IPS-18a (cell line): ENCODE data around the gene WNT2B.

Experiments
- H3K27ac ChIP-seq: one replicate; pipeline ENCODE4 v1.5.1; 2013; ENCODE audit warnings: low read length
- H3K27me3 ChIP-seq: one replicate; pipeline ENCODE4 v1.6.1; 2013; ENCODE audit warnings: mild to moderate bottlenecking, low read length; ENCODE audit not compliant: control insufficient read depth, insufficient read depth
- H3K36me3 ChIP-seq: one replicate; pipeline ENCODE4 v1.6.1; 2013; ENCODE audit warnings: low read depth, low read length; ENCODE audit not compliant: control insufficient read depth
- H3K4me1 ChIP-seq: one replicate; pipeline ENCODE4 v1.6.1; 2013; ENCODE audit warnings: low read depth, low read length; ENCODE audit not compliant: control insufficient read depth
- H3K4me3 ChIP-seq: one replicate; pipeline ENCODE4 v1.5.1; 2013; ENCODE audit warnings: low read length
- H3K9ac ChIP-seq: one replicate; pipeline ENCODE4 v1.6.1; 2013; ENCODE audit warnings: mild to moderate bottlenecking, low read length, moderate library complexity
- H3K9me3 ChIP-seq: one replicate; pipeline ENCODE4 v1.6.1; 2013; ENCODE audit warnings: low read depth, low read length; ENCODE audit not compliant: control insufficient read depth

Gene WNT2B

DNA sequence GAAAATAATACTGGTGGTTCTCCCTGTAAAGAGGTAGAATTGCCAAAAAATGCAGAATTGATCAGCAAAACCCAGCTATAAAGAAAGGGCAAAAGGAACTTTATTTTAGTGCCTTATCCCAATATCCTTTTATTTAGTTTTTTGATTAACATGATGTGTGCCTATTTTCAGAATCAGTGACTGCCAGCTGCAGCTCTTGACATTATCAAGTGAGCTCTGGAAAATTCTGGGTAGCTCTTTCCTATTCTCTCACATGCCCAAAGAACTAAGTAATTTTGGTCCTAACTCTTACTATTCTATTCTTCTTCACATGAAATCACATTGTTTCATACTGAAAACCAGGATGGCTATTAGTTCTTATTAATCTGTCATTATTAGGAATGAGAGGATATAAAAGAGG, 22.1 kb downstream of the WNT2B start:
- H3K4me1 ChIP-seq, result peaks cover 5% of the 10 kb centered on the region
- H3K27ac ChIP-seq, result no peak overlapping the region
- H3K9me3 ChIP-seq, result no peaks in the 10 kb centered on the region
- no peaks in the 10 kb centered on the region for H3K36me3 ChIP-seq
- no peaks in the 10 kb centered on the region for H3K27me3 ChIP-seq
- H3K4me3 ChIP-seq, result no peak overlapping the region
- H3K9ac ChIP-seq, result no peak overlapping the region

DNA sequence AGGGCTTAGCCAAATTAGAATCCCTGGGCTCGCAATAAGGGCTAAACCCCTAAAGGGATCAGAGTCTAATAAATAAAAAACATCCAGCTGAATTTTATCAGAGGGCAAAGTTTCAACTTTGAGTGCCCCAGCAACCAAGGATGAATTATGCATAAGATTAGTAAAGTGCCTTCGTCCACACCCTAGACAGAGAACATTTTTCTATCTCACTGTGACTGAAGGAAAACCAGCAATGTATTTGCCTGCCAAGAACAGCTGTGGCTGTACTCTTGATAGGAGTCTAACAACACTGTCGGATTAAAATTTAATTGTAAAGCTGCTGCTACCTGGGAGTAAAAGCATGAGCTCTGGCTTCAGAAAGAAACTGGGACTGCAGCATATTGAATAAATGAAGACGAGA, 23.3 kb downstream of the WNT2B start:
- Histone ChIP-seq H3K9me3 (no peaks in the 10 kb centered on the region), H3K27me3 (no peaks in the 10 kb centered on the region), H3K27ac (no peak overlapping the region), H3K36me3 (no peaks in the 10 kb centered on the region), H3K9ac (no peak overlapping the region), H3K4me1 (peaks cover 5% of the 10 kb centered on the region), H3K4me3 (no peak overlapping the region)

DNA sequence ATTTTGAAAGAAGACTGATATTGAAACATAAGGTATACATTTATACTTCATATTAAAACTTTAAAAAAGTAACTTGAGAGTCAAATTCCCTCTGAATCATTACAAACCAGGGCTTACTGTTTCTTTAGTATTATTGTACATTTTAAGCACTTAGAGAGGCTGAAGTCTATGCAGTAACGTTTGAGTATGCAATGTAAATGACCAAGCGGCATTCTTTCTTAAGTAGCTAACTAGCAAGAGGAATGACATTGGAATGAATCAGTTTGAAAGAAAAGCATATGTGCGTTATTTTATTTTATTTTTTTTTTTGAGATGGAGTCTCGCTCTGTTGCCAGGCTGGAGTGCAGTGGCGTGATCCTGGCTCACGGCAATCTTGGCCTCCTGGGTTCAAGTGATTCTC, 24.3 kb downstream of the WNT2B start:
- Histone ChIP-seq H3K4me3 (no peak overlapping the region), H3K27me3 (no peaks in the 10 kb centered on the region), H3K36me3 (no peaks in the 10 kb centered on the region), H3K9me3 (no peaks in the 10 kb centered on the region), H3K9ac (no peak overlapping the region), H3K4me1 (no peaks in the 10 kb centered on the region), H3K27ac (no peak overlapping the region)

DNA sequence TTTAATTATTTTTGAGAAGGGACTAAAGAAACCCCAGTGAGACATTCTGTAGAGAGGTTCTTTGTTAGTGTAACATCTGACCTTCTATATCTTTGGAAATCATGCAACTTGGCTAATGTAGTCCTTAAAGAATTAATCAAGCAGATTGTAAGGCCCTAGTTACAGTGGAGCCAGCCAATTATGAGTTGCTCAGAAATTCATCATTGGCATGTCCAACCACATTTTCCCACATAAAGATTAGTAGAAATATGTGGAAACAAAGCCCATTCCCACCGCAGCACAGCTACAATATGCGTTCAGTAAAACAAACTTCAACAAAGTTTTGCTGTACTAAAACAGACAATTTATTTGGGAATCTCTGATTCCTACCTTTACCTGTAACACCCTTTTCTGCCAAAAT, 27.8 kb downstream of the WNT2B start:
- no peaks in the 10 kb centered on the region for H3K4me1 ChIP-seq
- no peak overlapping the region for H3K27ac ChIP-seq
- no peaks in the 10 kb centered on the region for H3K9me3 ChIP-seq
- H3K36me3 ChIP-seq, result peaks cover 8% of the 10 kb centered on the region
- no peaks in the 10 kb centered on the region for H3K27me3 ChIP-seq
- H3K4me3 ChIP-seq, result no peak overlapping the region
- no peak overlapping the region for H3K9ac ChIP-seq

DNA sequence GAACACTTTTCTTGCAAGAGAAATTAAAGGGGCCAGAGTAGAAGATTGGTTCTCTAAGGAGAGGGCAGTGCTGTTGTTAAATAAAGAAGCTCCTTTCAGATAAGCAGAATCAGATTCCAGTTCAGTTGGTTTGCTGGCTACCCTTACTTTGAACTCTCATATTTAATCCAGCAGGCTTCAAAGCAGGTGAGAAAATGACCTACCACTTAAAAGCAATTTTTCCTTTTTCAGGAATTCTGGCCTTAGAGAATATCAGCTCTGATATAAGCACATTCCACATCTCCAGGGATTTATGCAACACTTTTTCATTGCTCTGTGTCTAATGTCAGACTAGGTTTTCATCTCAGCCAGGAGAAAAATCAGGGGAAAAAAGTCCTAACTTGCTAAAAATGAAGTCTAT, 28.7 kb downstream of the WNT2B start:
- Histone ChIP-seq H3K36me3 (peaks cover 11% of the 10 kb centered on the region), H3K9ac (no peak overlapping the region), H3K9me3 (no peaks in the 10 kb centered on the region), H3K27ac (no peak overlapping the region), H3K4me1 (no peaks in the 10 kb centered on the region), H3K27me3 (no peaks in the 10 kb centered on the region), H3K4me3 (no peak overlapping the region)

DNA sequence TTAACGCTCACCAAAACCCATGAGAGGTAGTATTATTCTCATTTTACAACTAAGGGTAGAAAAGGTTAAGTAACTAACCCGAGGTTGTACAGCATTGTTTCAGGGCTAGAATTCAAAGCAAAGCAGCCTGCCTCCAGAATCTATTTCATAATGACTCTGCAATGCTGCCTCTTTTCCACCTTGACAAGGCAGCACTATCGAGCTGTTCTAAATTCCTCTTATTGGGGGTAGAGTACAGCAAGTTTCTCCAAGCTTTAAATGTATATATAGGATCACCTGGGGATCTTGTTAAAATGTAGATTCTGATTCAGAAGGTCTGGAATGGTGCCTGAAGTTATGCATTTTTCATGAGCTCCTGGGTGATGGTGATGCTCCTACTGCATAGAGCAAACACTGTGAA, 30.1 kb downstream of the WNT2B start:
- no peak overlapping the region for H3K9ac ChIP-seq
- H3K36me3 ChIP-seq, result peaks cover 11% of the 10 kb centered on the region
- H3K9me3 ChIP-seq, result no peaks in the 10 kb centered on the region
- no peaks in the 10 kb centered on the region for H3K4me1 ChIP-seq
- H3K27ac ChIP-seq, result no peak overlapping the region
- no peaks in the 10 kb centered on the region for H3K27me3 ChIP-seq
- no peak overlapping the region for H3K4me3 ChIP-seq

DNA sequence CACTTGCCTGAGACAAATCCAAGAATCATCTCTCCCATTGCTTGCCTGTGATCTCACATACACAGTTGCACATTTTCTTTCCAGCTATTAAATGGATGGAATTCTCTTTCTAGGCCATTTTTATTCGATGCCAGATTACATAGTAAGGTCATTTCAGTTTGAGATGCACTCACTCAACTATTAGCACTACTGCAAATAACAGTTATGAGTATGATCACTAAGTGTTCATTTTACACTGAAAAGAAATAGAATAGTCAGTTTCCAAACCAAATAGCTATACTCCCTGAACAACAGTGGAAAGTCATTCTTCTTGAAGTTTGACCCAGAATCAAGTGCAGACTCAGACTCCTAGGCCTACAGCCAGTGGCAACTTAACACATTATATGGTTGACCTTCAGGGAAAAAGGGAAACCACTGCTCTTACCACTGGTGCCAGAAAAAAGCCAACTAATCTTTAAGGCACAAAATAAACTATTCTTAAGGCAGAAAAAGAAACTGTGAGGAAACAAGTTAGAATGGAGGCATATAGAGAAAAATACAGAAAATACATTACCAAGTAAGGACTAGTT, 31.5 kb downstream of the WNT2B start:
- H3K4me3 ChIP-seq, result no peak overlapping the region
- no peaks in the 10 kb centered on the region for H3K9me3 ChIP-seq
- no peaks in the 10 kb centered on the region for H3K4me1 ChIP-seq
- no peak overlapping the region for H3K9ac ChIP-seq
- H3K27me3 ChIP-seq, result no peaks in the 10 kb centered on the region
- H3K36me3 ChIP-seq, result peaks cover 14% of the 10 kb centered on the region
- H3K27ac ChIP-seq, result no peak overlapping the region

DNA sequence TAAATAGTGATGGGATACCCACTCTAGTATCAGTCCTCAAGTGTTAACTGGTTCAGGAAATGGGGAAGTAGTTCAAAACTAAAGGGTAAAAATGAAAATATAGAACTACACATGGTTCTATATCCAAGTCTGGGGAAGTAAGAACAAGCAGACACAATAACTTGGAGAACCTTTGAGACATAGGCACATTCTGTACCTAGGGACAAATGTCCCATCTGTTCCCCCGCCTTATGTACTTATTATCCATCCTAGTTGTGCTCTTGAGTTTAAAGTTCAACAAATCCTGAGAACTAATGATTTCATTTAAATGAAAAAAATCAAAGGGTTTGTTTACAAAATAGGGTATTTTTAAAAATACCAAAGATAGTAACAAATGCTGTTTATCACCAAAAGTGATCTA, 32.5 kb downstream of the WNT2B start:
- Histone ChIP-seq H3K4me3 (no peak overlapping the region), H3K27me3 (no peaks in the 10 kb centered on the region), H3K9ac (no peak overlapping the region), H3K9me3 (no peaks in the 10 kb centered on the region), H3K4me1 (no peaks in the 10 kb centered on the region), H3K36me3 (peaks cover 17% of the 10 kb centered on the region), H3K27ac (no peak overlapping the region)

DNA sequence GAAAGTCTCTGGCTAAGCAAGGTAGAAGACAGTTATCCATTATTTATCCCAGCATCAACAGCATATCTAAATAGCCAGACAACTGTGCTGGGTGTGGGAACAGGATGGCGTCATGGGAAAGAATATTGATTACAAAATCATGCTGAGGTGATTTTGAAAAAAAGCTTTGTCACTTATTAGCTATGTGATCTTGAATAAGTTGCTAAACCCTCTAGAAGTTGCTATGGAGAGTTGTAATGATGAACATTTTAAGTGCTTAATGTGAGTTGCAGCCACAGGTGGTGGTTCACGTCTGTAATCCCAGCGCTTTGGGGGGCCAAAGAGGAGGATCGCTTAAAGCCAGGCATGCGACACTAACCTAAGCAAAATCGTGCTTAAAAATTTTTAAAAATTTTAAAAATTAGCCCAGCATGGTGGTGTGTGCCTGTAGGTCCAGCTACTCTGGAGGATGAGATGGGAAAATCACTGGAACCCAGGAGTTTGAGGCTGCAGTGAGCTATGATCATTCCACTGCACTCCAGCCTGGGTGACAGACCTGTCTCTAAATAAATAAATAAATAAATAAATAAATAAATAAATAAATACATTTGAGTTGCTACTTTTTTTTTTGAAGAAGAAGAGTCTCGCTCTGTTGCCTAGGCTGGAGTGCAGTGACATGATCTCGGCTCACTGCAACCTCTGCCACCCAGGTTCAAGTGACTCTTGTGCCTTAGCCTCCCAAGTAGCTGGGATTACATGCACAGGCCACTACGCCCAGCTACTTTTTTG, 33.6 kb downstream of the WNT2B start:
- no peak overlapping the region for H3K4me3 ChIP-seq
- no peaks in the 10 kb centered on the region for H3K27me3 ChIP-seq
- peaks cover 17% of the 10 kb centered on the region for H3K36me3 ChIP-seq
- H3K4me1 ChIP-seq, result no peaks in the 10 kb centered on the region
- no peaks in the 10 kb centered on the region for H3K9me3 ChIP-seq
- no peak overlapping the region for H3K9ac ChIP-seq
- no peak overlapping the region for H3K27ac ChIP-seq

DNA sequence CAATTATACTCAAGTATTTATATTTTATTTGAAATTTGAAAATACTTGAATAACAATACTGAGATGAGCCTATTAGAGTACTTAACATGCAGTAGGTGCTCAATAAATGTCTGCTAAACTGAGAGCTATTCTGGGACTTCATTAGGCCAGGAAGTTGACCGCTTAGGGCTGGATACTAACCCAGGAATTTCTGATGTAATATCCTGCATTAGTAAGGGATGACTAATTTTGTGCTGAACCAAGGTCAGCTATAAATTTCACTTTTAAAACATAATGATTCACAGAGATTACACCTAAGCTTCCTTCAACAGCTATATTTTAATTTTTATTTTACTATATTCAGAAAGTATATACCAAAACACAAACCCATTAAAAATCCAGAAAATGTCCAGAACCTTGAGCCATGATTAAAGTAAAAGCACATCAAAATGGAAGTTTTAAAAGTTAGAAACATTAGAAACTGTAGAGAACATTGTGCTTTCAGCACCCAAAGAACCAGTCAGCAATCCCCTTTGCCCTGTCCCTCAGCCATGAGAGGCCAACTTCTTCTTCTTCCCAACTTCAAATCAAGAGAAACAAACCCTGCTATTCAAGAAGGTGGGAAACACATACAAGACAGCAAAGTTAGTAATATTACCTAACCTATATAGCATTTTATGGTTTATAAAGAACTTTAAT, 35.4 kb downstream of the WNT2B start:
- Histone ChIP-seq H3K9ac (no peak overlapping the region), H3K27ac (no peak overlapping the region)

DNA sequence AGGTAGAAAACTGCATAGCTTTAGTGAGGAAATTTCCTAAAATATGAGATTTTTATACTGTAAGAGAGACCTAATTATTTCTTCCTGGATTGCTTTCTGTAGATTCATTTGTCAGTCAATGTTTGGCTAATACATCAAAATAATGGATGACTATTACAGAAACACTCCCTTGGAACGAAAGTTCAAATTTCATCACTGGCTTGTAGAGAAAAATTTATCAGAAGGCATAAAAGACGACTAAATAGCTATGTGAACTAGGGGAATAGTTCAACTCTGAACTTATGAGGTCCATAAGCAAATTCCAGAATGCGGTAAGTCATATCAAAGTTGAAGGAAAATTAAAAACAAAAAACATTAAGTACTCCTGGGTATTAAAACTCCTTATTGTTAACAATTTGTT, 36.0 kb downstream of the WNT2B start:
- no peak overlapping the region for H3K27ac ChIP-seq
- no peaks in the 10 kb centered on the region for H3K4me1 ChIP-seq
- H3K36me3 ChIP-seq, result peaks cover 12% of the 10 kb centered on the region
- no peak overlapping the region for H3K9ac ChIP-seq
- no peaks in the 10 kb centered on the region for H3K9me3 ChIP-seq
- H3K4me3 ChIP-seq, result no peak overlapping the region
- no peaks in the 10 kb centered on the region for H3K27me3 ChIP-seq

More for the DNA sequence above, 35.4 kb downstream of the WNT2B start:
- Histone ChIP-seq H3K4me3 (no peak overlapping the region), H3K27me3 (no peaks in the 10 kb centered on the region), H3K36me3 (peaks cover 12% of the 10 kb centered on the region), H3K4me1 (no peaks in the 10 kb centered on the region), H3K9me3 (no peaks in the 10 kb centered on the region)

DNA sequence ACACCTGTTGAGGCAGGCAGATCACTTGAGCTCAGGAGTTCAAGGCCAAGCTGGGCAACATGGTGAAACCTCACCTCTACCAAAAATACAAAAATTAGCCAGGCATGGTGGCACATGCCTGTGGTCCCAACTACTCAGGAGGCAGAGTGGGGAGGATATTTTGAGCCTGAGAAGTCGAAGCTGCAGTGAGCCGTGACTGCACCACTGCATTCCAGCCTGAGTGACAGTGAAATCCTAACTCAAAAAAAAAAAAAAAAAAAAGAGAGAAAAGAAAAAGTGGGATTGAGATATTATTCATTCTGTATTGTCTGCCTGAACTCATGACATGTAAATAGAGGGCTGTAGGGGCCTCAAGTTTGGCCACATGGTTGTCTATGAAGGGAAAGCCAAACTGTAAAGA, 37.3 kb downstream of the WNT2B start:
- Histone ChIP-seq H3K9ac (no peak overlapping the region), H3K27me3 (no peaks in the 10 kb centered on the region), H3K4me3 (no peak overlapping the region), H3K9me3 (no peaks in the 10 kb centered on the region), H3K36me3 (peaks cover 12% of the 10 kb centered on the region), H3K4me1 (no peaks in the 10 kb centered on the region), H3K27ac (no peak overlapping the region)
